ENCODE results near the gene HCN2.

The HCN2 gene

GRCh38 chr19:651114-651818 is 61.6 kb downstream of the HCN2 start:
- no peak for DNase-seq (ENCODE audit: low read depth)
- H3K4me3 ChIP-seq (ENCODE audit: low read length): no peak overlapping the region
- TF ChIP-seq CTCF (conservative IDR thresholded peaks at IDR 0.05; ENCODE audit: low read length): no peak

- DNase-seq (ENCODE audit: low read depth): no peak
- no peak overlapping the region for H3K4me3 ChIP-seq (ENCODE audit: low read length)
- TF ChIP-seq CTCF (conservative IDR thresholded peaks at IDR 0.05; ENCODE audit: low read length): no peak
These were observed 62.3 kb downstream of the HCN2 start for GRCh38 chr19:651991-652390.

DNA sequence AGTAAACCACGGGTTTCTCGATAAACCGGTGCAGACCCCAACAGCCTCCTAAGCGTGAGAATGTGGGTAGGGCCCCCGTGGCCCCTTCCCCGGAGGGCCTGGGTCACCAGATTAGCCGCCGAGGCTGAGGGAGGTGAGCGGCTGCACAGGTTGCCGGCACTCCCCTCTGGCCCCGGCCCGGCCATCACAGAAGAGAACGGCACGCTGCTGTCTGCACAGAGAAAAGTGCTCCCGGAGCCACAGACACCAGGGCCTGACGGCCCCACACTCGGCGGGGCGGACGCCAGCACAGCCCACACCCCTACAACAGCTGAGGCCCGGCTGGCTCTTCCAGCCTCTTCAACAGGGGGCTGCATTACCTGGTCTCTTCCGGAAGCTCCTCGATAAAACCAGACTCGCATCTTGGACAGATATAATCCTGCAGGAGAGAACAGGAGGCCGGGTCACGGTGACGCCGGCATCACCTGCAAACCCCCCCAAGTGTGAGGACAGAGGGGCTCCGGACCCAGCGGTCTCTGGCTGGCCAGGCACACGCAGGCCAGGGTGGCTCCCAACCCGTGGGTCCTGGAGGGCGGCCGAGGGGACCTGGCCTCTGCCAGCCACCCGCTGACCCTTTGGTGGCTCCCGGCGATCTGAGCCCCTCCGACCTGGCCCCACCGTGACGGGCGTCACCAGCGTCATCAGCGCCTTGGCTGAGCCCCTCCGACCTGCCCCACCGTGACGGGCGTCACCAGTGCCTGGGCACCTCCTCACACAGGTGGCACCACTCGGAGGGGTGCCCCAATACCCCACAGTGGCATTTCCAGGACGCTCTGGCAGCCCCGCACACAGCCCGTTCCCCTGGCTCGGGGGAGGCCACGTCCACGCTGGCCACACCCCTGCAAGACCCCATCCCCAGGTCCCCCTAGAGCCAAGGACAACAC is 63.0 kb downstream of the HCN2 start:
- no peak overlapping the region for H3K4me3 ChIP-seq (ENCODE audit: low read length)
- no peak for DNase-seq (ENCODE audit: low read depth)
- no peak for TF ChIP-seq CTCF (conservative IDR thresholded peaks at IDR 0.05; ENCODE audit: low read length)

GRCh38 chr19:653425-653824 is 63.7 kb downstream of the HCN2 start:
- no peak for TF ChIP-seq CTCF (conservative IDR thresholded peaks at IDR 0.05; ENCODE audit: low read length)
- no peak overlapping the region for H3K4me3 ChIP-seq (ENCODE audit: low read length)
- DNase-seq (ENCODE audit: low read depth): no peak

DNA sequence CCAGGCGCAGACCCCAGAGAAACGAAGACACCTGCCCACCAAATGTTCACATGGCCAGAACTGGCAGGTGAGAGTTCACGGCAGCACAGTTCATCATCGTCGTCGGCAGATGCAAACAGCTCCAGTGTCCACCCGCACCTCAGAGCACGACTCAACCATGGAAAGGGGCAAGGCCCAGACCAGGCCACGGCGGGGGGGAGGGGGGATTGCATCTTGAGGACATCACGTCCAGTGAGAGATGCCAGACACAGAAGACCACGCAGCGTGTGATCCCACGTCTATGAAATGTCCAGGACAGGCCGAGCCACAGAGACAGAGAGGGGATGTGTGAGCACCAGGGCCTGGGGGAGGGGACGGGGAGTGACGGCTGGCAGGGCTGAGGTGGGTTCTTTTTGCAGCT is 66.0 kb downstream of the HCN2 start:
- no peak for DNase-seq (ENCODE audit: low read depth)
- TF ChIP-seq CTCF (conservative IDR thresholded peaks at IDR 0.05; ENCODE audit: low read length): no peak
- no peak overlapping the region for H3K4me3 ChIP-seq (ENCODE audit: low read length)

DNA sequence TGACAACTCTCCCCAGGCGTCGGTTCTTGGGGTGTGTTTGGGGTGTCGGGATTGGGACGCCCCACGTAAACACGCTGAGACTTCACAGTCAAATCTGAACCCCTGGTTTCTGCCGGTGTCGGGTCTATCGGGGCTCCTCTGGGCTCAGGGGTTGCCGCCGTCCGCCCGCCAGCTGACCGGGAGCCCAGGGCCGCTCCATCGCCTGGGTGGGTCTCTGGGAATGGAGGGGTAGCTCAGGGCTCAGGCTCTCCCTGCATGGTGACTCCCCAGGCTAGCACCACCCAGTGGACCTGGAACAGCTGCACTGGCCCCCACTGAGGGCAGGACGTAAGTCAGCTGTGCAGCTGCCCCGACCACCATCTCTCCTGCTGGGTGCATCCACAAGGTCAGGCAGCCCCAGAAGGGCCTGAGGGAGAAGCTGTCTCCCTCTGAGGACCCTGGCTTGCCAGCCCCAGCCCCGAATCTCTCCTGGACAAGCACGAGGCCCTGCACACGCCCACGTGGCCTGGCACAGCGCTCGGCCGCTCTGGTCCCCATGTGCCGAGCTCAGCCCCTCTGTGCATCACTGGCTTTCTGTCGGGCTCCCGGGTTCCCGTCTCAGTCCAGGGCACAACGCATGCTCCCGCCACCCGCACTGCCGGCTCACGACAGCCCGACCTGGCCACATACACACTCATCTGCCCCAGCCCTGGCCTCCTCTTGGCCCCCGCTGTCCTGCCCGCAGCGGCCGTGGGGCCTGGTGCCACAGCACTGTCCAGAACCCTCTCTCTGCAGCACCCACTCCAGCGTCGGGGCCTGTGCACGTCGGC is 67.3 kb downstream of the HCN2 start:
- TF ChIP-seq CTCF (conservative IDR thresholded peaks at IDR 0.05; ENCODE audit: low read length): no peak
- H3K4me3 ChIP-seq (ENCODE audit: low read length): no peak overlapping the region
- no peak for DNase-seq (ENCODE audit: low read depth)

Data from AG10803 (cell line).